Karpas-422 (cell line): ENCODE results near the gene ZNF821. TPM values are rescaled to one million over a fixed set of nuclear protein-coding genes. Genes with fewer than 3 reads are reported as not detected.
"Not testable (repeated sequence)": the region's sequence is repeated elsewhere in the genome, so short reads cannot be mapped to it uniquely, and the experiment has no call there.

Experiments
- DNase-seq: peaks from one replicate; pipeline ENCODE4 v3.0.0-alpha.2; 2015
- H2AFZ ChIP-seq: fragments of 200-600 bp; sonication (generic); 2 replicates; pipeline ENCODE4 v1.6.1; 2014; ENCODE audit warnings: antibody characterized with exemption, low read length, mixed read lengths
- H3K27ac ChIP-seq: fragments of 200-600 bp; sonication (generic); 2 replicates; pipeline ENCODE4 v1.5.1; 2014; ENCODE audit warnings: mild to moderate bottlenecking, low read length, moderate library complexity
- H3K27me3 ChIP-seq: fragments of 200-600 bp; sonication (generic); 2 replicates; pipeline ENCODE4 v1.6.1; 2014; ENCODE audit warnings: low read length, mixed read lengths
- H3K36me3 ChIP-seq: fragments of 200-600 bp; sonication (generic); 2 replicates; pipeline ENCODE4 v1.6.1; 2014; ENCODE audit warnings: low read length, mixed read lengths; ENCODE audit not compliant: insufficient read depth
- H3K4me1 ChIP-seq: fragments of 200-600 bp; sonication (generic); 2 replicates; pipeline ENCODE4 v1.6.1; 2014; ENCODE audit warnings: mild to moderate bottlenecking, low read length, mixed read lengths
- H3K4me2 ChIP-seq: fragments of 200-600 bp; sonication (generic); 2 replicates; pipeline ENCODE4 v1.6.1; 2014; ENCODE audit warnings: low read length, low read depth, mild to moderate bottlenecking; ENCODE audit not compliant: poor library complexity, severe bottlenecking
- H3K4me3 ChIP-seq: fragments of 200-600 bp; sonication (generic); 2 replicates; pipeline ENCODE4 v1.5.1; 2014; ENCODE audit warnings: mild to moderate bottlenecking, antibody characterized with exemption, low read length, mixed read lengths
- H3K79me2 ChIP-seq: fragments of 200-600 bp; sonication (generic); 2 replicates; pipeline ENCODE4 v1.6.1; 2014; ENCODE audit warnings: mild to moderate bottlenecking, low read length, mixed read lengths
- H3K9ac ChIP-seq: fragments of 200-600 bp; sonication (generic); 2 replicates; pipeline ENCODE4 v1.6.0; 2014; ENCODE audit warnings: low read length
- H3K9me2 ChIP-seq: fragments of 200-600 bp; sonication (generic), shearing (Covaris generic); replicated peaks from 2 replicates; pipeline ENCODE4 v1.6.0; 2014; ENCODE audit warnings: mild to moderate bottlenecking, low read length, moderate library complexity; ENCODE audit not compliant: insufficient read depth
- H3K9me3 ChIP-seq: fragments of 300-700, 200-600 bp; sonication (generic); 2 replicates; pipeline ENCODE4 v1.6.1; 2014; ENCODE audit warnings: low read length, mixed read lengths
- H4K20me1 ChIP-seq: fragments of 200-600 bp; sonication (generic); 2 replicates; pipeline ENCODE4 v1.6.1; 2014; ENCODE audit warnings: mild to moderate bottlenecking, antibody characterized with exemption, low read length, low read depth; ENCODE audit not compliant: insufficient read depth
- total RNA-seq: library from RNA; depleted of rRNA; stranded (reverse); fragments of >200 nt; shearing (Covaris generic); gene quantifications from 2 replicates; pipeline ENCODE4 v1.2.3, GENCODE V29; 2014; ENCODE audit warnings: low replicate concordance

The ZNF821 gene
- total RNA-seq, 1 experiment from 2014 or later: 6.4 TPM

DNA sequence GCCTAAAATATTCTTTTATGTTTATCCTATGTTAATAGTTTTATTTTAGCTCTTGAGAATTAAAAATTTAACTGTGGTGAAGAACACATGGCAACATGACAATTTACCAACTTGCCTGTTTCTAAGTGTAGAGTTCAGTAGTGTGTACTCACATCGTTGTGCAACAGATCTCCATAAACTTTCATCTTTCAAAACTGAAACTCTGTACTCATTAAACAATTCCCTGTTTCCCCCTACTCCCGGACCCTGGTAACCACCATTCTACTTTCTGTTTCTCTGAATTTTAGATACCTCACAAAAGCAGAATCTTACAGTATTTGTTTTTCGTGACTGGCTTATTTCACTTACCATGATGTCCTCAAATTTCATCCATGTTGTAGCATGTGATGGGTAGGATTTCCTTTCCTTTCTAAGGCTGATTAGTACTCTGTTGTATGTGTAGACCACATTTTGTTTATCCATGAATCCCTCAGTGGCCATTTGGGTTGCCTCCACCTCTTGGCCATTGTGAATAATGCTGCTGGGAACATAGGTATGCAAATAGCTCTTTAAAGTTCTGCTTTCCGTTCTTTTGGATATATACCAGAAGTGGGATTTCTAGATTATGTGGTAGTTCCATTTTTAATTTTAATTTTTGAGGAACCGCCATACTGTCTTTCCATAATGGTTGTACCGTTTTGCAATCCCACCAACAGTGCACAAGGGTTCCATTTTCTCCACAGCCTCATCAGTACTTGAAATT lies 28.7 kb upstream of the ZNF821 start:
- Histone ChIP-seq H4K20me1 (peaks cover 15% of the 10 kb centered on the region; the same call in 1 of the 2 replicates), H3K4me3 (no peak overlapping the region), H3K9me2 (no peaks in the 10 kb centered on the region), H2AFZ (no peak overlapping the region), H3K9me3 (no peaks in the 10 kb centered on the region), H3K27me3 (no peaks in the 10 kb centered on the region), H3K4me2 (no peak overlapping the region), H3K36me3 (peaks cover 62% of the 10 kb centered on the region), H3K9ac (no peak overlapping the region), H3K4me1 (no peaks in the 10 kb centered on the region), H3K79me2 (peaks cover 100% of the 10 kb centered on the region), H3K27ac (no peak overlapping the region)
- no peak for DNase-seq

DNA sequence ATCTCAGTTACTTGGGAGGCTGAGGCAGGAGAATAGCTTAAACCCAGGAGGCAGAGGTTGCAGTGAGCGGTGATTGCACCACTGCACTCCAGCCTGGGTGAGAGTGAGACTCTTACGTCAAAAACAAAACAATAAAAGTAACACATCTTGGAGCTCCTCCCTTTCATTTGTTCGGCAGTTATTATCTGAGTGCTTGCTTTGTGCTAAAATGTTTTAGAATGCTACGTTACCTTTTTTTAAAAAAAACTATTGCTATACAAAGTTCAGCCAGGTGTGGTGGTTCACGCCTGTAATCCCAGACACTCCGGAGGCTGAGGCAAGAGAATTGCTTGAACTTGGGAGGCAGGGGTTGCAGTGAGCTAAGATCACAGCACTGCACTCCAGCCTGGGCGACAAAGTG lies 27.1 kb upstream of the ZNF821 start:
- no peaks in the 10 kb centered on the region for H3K4me1 ChIP-seq

DNA sequence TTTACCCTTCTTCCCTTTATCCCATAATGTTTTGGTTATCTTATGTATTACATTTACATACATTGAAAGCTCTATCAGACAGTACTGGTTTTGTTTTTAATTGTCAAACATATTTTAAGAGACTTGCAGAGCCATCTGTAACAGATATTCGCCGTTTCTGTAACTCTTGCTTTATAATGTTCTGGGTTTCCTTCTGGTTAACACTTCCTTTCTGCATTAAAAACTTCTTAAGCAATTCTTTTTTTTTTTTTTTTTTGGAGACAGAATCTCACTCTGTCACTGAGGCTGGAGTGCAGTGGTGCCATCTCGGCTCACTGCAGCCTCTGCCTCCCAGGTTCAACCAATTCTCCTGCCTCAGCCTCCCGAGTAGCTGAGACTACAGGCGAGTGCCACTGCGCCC lies 21.8 kb upstream of the ZNF821 start:
- H3K9ac ChIP-seq, DNase-seq, H3K4me2 ChIP-seq, H3K27ac ChIP-seq, H2AFZ ChIP-seq, H3K4me1 ChIP-seq, H3K27me3 ChIP-seq, H3K9me2 ChIP-seq, H3K4me3 ChIP-seq, H3K9me3 ChIP-seq: not testable (repeated sequence)
- Histone ChIP-seq H3K79me2 (peaks cover 100% of the 10 kb centered on the region), H4K20me1 (peaks cover 55% of the 10 kb centered on the region), H3K36me3 (peaks cover 31% of the 10 kb centered on the region)

More for the DNA sequence above, 27.1 kb upstream of the ZNF821 start:
- H3K4me3 ChIP-seq: no peak overlapping the region
- H3K27me3 ChIP-seq: no peaks in the 10 kb centered on the region
- no peaks in the 10 kb centered on the region for H3K9me3 ChIP-seq
- H3K9ac ChIP-seq: no peak overlapping the region
- H3K4me2 ChIP-seq: no peak overlapping the region
- H3K9me2 ChIP-seq: no peaks in the 10 kb centered on the region
- peaks cover 46% of the 10 kb centered on the region for H3K36me3 ChIP-seq
- no peak for DNase-seq
- no peak overlapping the region for H2AFZ ChIP-seq
- H3K79me2 ChIP-seq: peaks cover 100% of the 10 kb centered on the region
- peaks cover 21% of the 10 kb centered on the region; the same call in 1 of the 2 replicates for H4K20me1 ChIP-seq
- H3K27ac ChIP-seq: no peak overlapping the region

DNA sequence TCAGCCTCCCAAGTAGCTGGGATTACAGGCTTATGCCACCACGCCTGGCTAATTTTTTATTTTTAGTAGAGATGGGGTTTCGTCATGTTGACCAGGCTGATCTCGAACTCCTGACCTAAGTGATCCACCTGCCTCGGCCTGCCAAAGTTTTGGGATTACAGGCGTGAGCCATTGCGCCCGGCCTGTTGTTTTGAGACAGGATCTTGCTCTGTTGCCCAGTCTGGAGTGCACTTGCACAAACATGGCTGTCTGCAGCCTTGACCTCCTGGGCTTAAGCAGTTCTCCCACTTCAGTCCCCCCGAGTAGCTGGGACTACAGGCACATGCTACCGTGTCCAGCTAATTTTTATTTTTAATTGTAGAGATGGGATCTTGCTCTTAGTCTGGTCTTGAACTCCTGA lies 20.3 kb upstream of the ZNF821 start:
- no peaks in the 10 kb centered on the region for H3K9me3 ChIP-seq
- peaks cover 26% of the 10 kb centered on the region for H3K36me3 ChIP-seq
- H3K4me1 ChIP-seq: peaks cover 5% of the 10 kb centered on the region; the same call in 1 of the 2 replicates
- H3K9ac ChIP-seq: no peak overlapping the region
- H3K9me2 ChIP-seq: no peaks in the 10 kb centered on the region
- no peaks in the 10 kb centered on the region for H3K27me3 ChIP-seq
- H2AFZ ChIP-seq: no peak overlapping the region
- H3K79me2 ChIP-seq: peaks cover 100% of the 10 kb centered on the region
- H3K4me2 ChIP-seq: no peak overlapping the region
- DNase-seq: no peak
- H4K20me1 ChIP-seq: peaks cover 49% of the 10 kb centered on the region
- H3K4me3 ChIP-seq: no peak overlapping the region
- H3K27ac ChIP-seq: no peak overlapping the region

DNA sequence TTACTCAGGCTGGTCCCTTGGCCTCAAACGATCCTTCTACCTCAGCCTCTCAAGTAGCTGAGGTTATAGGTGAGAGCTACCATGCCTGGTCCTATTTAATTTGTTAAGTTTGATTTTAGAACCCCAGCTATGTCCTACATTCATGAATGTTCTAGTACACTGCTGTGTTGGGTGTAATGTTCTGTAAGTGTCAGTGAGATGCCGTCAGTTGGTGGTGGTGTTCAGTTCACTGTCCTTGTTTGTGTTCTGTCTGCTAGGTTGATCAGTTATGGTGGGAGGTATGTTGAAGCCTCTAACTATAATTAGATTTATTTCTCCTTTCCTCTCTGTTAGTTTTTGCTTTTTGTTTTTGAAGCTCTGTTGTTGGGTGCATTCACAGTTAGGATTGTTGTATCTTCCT lies 19.6 kb upstream of the ZNF821 start:
- no peak overlapping the region for H2AFZ ChIP-seq
- H3K9ac ChIP-seq: no peak overlapping the region
- peaks cover 44% of the 10 kb centered on the region for H4K20me1 ChIP-seq
- peaks cover 5% of the 10 kb centered on the region; the same call in 1 of the 2 replicates for H3K4me1 ChIP-seq
- H3K9me3 ChIP-seq: no peaks in the 10 kb centered on the region
- H3K9me2 ChIP-seq: no peaks in the 10 kb centered on the region
- DNase-seq: no peak
- peaks cover 100% of the 10 kb centered on the region for H3K79me2 ChIP-seq
- H3K36me3 ChIP-seq: peaks cover 21% of the 10 kb centered on the region
- H3K4me3 ChIP-seq: no peak overlapping the region
- H3K4me2 ChIP-seq: no peak overlapping the region
- no peaks in the 10 kb centered on the region for H3K27me3 ChIP-seq
- H3K27ac ChIP-seq: no peak overlapping the region

DNA sequence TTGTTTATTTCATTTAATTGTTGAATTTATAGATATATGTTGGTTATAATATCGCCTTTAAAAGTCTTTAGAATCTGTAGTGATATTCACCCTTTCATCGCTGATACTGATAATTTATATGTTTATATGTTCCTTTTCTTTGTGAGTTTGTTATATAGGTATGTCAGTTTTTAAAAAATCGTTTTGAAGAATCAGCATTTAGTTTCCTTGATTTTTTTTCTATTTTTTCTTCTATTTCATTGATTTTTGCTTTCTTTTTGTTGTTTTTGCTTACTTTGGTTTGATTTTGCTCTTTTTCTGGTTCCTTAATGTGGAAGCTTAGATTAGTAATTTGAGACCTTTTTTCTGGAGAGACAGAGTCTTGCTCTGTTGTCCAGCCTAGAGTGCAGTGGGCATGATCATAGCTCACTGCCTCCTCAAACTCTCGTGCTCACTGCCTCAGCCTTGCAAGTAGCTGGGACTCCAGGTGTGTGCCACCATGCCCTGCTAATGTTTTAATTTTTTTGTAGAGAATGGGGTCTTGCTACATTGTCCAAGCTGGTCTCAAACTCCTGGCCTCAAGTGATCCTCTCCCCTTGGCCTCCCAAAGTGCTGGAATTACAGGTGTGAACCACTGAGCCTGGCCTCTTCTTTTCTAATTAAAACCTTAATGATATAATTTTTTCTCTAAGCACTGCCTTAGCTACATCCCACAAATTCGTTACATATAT lies 18.8 kb upstream of the ZNF821 start:
- peaks cover 5% of the 10 kb centered on the region; the same call in 1 of the 2 replicates for H3K4me1 ChIP-seq
- DNase-seq: no peak
- H3K27ac ChIP-seq: no peak overlapping the region
- H3K4me3 ChIP-seq: no peak overlapping the region
- no peaks in the 10 kb centered on the region for H3K27me3 ChIP-seq
- H3K9me3 ChIP-seq: no peaks in the 10 kb centered on the region
- H3K9ac ChIP-seq: no peak overlapping the region
- no peaks in the 10 kb centered on the region for H3K9me2 ChIP-seq
- peaks cover 40% of the 10 kb centered on the region for H4K20me1 ChIP-seq
- H3K4me2 ChIP-seq: no peak overlapping the region
- H3K79me2 ChIP-seq: peaks cover 100% of the 10 kb centered on the region
- no peak overlapping the region for H2AFZ ChIP-seq
- H3K36me3 ChIP-seq: peaks cover 19% of the 10 kb centered on the region; the same call in 1 of the 2 replicates

DNA sequence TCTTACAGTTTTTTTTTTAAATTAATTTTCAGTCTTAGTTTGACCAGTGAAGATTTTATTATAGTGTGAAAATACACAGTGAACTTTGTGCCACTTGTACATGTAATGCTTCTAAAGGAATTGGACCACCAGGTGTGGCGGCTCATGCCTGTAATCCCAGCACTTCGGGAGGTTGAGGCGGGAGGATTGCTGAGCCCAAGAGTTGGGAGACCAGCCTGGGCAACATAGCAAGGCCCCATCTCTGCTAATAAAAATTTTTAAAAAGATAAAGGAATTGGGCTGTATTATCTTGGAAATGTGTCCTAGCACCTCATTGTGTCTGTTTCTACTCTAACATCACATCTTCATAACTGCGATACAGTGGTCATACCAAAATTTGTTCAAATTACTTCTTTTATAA lies 15.2 kb upstream of the ZNF821 start:
- no peak overlapping the region for H3K27ac ChIP-seq
- H3K9me2 ChIP-seq: no peaks in the 10 kb centered on the region
- H3K4me1 ChIP-seq: peaks cover 17% of the 10 kb centered on the region
- H3K9ac ChIP-seq: no peak overlapping the region
- no peak overlapping the region for H3K4me2 ChIP-seq
- H3K4me3 ChIP-seq: no peak overlapping the region
- peaks cover 22% of the 10 kb centered on the region; the same call in 1 of the 2 replicates for H3K36me3 ChIP-seq
- H3K27me3 ChIP-seq: no peaks in the 10 kb centered on the region
- H3K79me2 ChIP-seq: peaks cover 94% of the 10 kb centered on the region
- H2AFZ ChIP-seq: no peak overlapping the region
- DNase-seq: no peak
- H3K9me3 ChIP-seq: no peaks in the 10 kb centered on the region
- H4K20me1 ChIP-seq: peaks cover 22% of the 10 kb centered on the region

DNA sequence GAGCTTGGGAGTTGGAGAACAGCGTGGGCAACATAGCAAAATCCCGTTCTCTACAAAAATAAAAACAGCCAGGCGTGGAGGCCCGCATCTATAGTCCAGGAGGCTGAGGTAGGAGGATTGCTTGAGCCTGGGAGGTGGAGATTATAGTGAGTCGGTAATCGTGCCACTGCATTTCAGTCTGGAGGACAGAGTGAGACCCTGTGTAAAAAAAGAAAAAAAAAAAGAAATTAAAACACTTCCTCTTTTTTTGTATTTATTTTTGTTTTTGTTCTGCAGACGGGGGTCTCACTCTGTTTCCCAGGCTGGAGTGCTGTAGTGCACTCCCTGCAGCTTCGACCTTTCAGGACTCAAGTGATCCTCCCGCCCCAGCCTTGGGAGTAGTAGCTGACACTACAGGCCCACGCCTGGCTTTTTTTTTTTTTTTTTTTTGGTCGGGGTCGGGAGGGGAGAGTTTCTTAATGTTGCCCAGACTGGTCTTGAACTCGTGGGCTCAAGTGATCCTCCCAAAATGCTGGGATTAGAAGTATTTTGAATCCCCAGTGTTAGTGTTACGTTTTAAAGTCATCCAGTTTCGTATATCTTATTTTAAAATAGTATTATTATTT lies 12.9 kb upstream of the ZNF821 start:
- no peak for DNase-seq
- H3K36me3 ChIP-seq: peaks cover 13% of the 10 kb centered on the region; the same call in 1 of the 2 replicates
- H4K20me1 ChIP-seq: peaks cover 9% of the 10 kb centered on the region
- no peaks in the 10 kb centered on the region for H3K27me3 ChIP-seq
- H3K79me2 ChIP-seq: peaks cover 71% of the 10 kb centered on the region
- H3K4me3 ChIP-seq: peak overlapping the region; percentile 99
- peak overlapping the region; percentile 88; the same call in 1 of the 2 replicates for H3K27ac ChIP-seq
- H3K4me1 ChIP-seq: peaks cover 22% of the 10 kb centered on the region
- H2AFZ ChIP-seq: no peak overlapping the region
- no peaks in the 10 kb centered on the region for H3K9me3 ChIP-seq
- H3K9ac ChIP-seq: peak overlapping the region; percentile 100
- H3K9me2 ChIP-seq: no peaks in the 10 kb centered on the region
- H3K4me2 ChIP-seq: peak overlapping the region; percentile 100
